ENCODE measurements around the gene TMEM54. TPM values are rescaled to one million over a fixed set of nuclear protein-coding genes. Genes with fewer than 3 reads are reported as not detected.
"Not testable (repeated sequence)": the region's sequence is repeated elsewhere in the genome, so short reads cannot be mapped to it uniquely, and the experiment has no call there.

The TMEM54 gene
- total RNA-seq, 1 donor from 2014 or later = 12.3 TPM

GRCh38 chr1:32924881-32925344 lies 23.7 kb upstream of the TMEM54 start:
- no peak for DNase-seq (ENCODE audit: low spot score)
- ATAC-seq = peak; percentile 69
- intact Hi-C loops (cut with DNase I) = no loop called here

GRCh38 chr1:32920833-32921232 lies 19.6 kb upstream of the TMEM54 start:
- DNase-seq (ENCODE audit: low spot score) = no peak
- intact Hi-C loops (cut with DNase I) = no loop called here
- peak; percentile 48 for ATAC-seq

GRCh38 chr1:32919811-32920733 lies 18.9 kb upstream of the TMEM54 start:
- ATAC-seq = peak; percentile 49
- DNase-seq (ENCODE audit: low spot score) = no peak
- intact Hi-C loops (cut with DNase I) = no loop called here

GRCh38 chr1:32918179-32918578 lies 17.0 kb upstream of the TMEM54 start:
- intact Hi-C loops (cut with DNase I) = no loop called here
- ATAC-seq (no peak), DNase-seq (ENCODE audit: low spot score) (no peak)

GRCh38 chr1:32917521-32917920 lies 16.3 kb upstream of the TMEM54 start:
- intact Hi-C loops (cut with DNase I) = no loop called here

GRCh38 chr1:32915766-32916706 lies 14.8 kb upstream of the TMEM54 start:
- ATAC-seq (no peak), DNase-seq (ENCODE audit: low spot score) (no peak)
- intact Hi-C loops (cut with DNase I) = no loop called here

More at GRCh38 chr1:32917521-32917920, 16.3 kb upstream of the TMEM54 start:
- DNase-seq (ENCODE audit: low spot score) (no peak), ATAC-seq (no peak)

GRCh38 chr1:32910319-32910718 lies 9.1 kb upstream of the TMEM54 start:
- ATAC-seq = no peak
- no peak for DNase-seq (ENCODE audit: low spot score)
- intact Hi-C loops (cut with DNase I) = no loop called here

GRCh38 chr1:32907435-32907834 lies 6.2 kb upstream of the TMEM54 start:
- no peak for DNase-seq (ENCODE audit: low spot score)
- intact Hi-C loops (cut with DNase I) = no loop called here
- ATAC-seq = no peak

GRCh38 chr1:32906654-32907053 lies 5.5 kb upstream of the TMEM54 start:
- no peak for ATAC-seq
- intact Hi-C loops (cut with DNase I) = no loop called here
- DNase-seq (ENCODE audit: low spot score) = no peak

GRCh38 chr1:32905588-32905987 lies 4.4 kb upstream of the TMEM54 start:
- intact Hi-C loops (cut with DNase I); DNase-seq (ENCODE audit: low spot score); ATAC-seq: not testable (repeated sequence)

GRCh38 chr1:32904797-32905196 lies 3.6 kb upstream of the TMEM54 start:
- DNase-seq (ENCODE audit: low spot score) (no peak), ATAC-seq (no peak)
- intact Hi-C loops (cut with DNase I) = no loop called here

- no peak for ATAC-seq
- intact Hi-C loops (cut with DNase I) = no loop called here
- no peak for DNase-seq (ENCODE audit: low spot score)
Measured at GRCh38 chr1:32903991-32904785, 3.0 kb upstream of the TMEM54 start.

GRCh38 chr1:32902535-32902920 lies 1.3 kb upstream of the TMEM54 start:
- DNase-seq (ENCODE audit: low spot score) (no peak), ATAC-seq (no peak)
- intact Hi-C loops (cut with DNase I) = no loop called here

GRCh38 chr1:32901823-32902534 lies 790 bp upstream of the TMEM54 start:
- DNase-seq (ENCODE audit: low spot score) (no peak), ATAC-seq (no peak)
- intact Hi-C loops (cut with DNase I) = no loop called here

GRCh38 chr1:32900371-32900955 lies 726 bp downstream of the TMEM54 start:
- intact Hi-C loops (cut with DNase I) = no loop called here
- no peak for DNase-seq (ENCODE audit: low spot score)
- ATAC-seq = peak; percentile 9

GRCh38 chr1:32899586-32900296 lies 1.4 kb downstream of the TMEM54 start:
- ATAC-seq (no peak), DNase-seq (ENCODE audit: low spot score) (no peak)
- intact Hi-C loops (cut with DNase I) = no loop called here

GRCh38 chr1:32898958-32899357 lies 2.2 kb downstream of the TMEM54 start:
- ATAC-seq (no peak), DNase-seq (ENCODE audit: low spot score) (no peak)
- intact Hi-C loops (cut with DNase I) = no loop called here

Measured in sciatic nerve (tissue), 2 donors.